NCI-H82 (cell line): ENCODE results near the gene HCK.

Experiments
- DNase-seq: peaks from one replicate; lab custom pipeline; 2025; lab: John Stamatoyannopoulos, UW

The HCK gene

DNA sequence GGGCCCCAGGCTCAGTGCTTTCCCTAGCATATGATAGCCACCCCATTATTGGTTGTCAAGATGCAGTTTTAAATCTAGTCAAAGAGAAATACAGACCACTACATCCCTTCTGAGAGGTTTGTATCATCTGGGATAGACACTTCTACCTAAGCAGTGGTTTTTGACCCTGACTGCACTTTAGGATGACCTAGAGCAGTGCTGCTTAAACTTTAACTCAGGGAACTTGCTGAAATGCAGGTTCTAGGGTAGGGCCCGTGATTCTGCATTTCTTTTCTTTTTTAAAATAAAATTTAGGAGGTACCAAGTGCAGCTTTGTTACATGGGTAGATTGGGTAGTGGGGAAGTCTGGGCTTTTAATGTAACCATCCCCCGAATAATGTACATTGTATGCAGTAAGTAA, 76.1 kb downstream of the HCK start:
- DNase-seq = no peak

GRCh38 chr20:32129863-32130262, 77.8 kb downstream of the HCK start:
- DNase-seq = no peak

DNA sequence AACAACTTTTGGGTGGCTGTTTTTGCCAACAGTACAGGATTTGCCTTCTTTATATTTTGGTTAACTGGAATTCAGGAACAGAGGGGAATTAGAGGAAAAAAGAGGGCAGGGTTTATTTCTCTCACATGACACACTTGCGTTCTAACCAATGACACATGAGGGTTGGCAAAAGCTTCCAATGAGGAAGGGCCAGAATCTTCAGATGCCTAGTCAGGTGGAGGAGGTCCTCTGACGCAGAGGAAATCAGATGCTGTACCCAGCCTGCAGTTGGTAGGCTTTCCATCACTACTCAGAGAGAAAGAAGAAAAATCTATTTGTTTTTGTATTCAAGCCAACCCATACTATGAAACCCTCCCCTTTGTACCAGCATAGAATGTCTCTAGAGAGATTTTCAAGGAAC, 78.3 kb downstream of the HCK start:
- no peak for DNase-seq

DNA sequence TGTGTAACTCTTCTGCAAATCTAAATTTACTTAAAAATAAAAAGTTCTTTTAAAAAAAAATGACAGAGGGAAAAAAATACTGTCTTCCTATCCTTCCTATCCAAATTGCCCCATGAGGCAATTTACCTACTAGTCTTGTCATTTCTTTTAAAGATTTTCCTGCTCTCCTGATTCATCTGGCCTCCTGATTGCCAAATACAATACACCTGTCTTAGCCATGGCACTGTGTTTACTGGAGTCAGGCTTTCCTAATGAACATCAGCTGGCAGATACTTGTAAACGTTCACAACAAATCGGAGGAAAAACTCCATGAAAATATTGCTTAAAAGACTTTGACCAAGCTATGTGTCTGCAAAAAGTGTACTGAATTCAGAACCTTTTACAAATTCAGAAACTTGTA, 78.9 kb downstream of the HCK start:
- no peak for DNase-seq

- DNase-seq = no peak
Measured at GRCh38 chr20:32132911-32133549, 81.0 kb downstream of the HCK start.

DNA sequence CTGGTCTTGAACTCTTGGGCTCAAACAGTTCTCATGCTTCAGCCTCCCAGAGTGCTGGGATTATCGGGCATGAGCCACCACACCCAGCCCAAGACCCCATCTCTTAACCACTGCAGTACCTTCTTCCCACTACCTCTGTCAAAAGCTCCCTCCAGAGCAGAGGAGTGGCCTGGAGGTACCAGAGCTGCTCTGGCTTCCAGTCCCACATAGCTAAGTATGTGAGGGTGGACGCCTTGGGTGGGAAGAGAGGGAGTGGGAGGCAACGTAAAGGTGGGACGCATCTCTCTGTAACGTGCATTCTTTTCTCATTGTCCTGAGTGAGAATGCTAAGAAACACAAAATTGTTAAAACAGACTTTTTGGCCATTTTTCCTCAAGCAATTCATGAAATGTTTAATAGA, 82.0 kb downstream of the HCK start:
- no peak for DNase-seq

DNA sequence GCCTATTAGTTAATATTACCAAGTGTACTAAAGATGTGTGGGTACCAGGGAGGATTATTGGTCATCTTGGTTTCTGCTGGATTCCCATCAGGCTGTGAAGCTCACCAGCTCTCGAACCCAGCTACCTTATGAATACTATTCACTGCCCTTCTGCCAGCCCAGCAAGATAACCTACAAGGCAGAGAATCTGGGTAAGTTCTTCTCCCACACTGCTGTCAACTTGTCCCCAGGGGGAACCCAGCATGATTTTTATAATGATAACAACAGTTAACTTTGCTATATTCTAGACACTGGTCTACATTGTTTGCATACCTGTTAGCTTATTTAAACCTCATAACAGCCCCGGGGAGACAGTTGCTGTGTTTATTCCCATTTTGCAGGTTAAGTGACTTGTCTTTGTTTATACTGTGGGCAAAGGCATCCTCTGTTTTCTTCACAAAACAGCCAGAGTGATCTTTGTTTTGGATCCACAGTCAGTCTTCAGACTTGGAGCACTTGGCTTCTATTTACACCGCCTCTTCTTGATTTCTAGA, 84.0 kb downstream of the HCK start:
- no peak for DNase-seq

DNA sequence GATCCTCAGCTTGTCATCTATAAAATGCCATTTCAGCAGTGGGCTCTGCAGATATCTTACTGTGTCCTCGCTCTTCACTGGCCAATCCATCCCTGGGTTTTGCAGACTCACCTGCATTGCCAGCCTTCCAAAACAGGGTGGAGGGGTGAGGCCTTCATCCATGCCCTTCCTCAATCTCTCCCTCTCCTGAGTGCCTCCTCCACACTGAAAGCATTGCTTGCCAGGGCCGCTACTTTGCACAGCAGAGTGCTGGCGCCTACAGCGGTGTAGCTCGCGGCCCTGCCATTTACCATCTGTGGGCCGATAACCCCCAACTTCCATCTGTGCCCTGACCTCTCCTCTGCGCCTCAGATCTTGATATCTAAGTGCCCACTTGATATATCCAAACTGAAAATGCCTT, 86.9 kb downstream of the HCK start:
- DNase-seq = no peak

GRCh38 chr20:32139947-32140346, 87.9 kb downstream of the HCK start:
- no peak for DNase-seq

GRCh38 chr20:32140603-32141002, 88.6 kb downstream of the HCK start:
- DNase-seq = no peak

GRCh38 chr20:32141465-32141980, 89.5 kb downstream of the HCK start:
- no peak for DNase-seq

GRCh38 chr20:32142088-32142487, 90.0 kb downstream of the HCK start:
- DNase-seq = no peak

- DNase-seq = no peak
Measured at GRCh38 chr20:32142991-32143390, 90.9 kb downstream of the HCK start.

GRCh38 chr20:32144898-32145662, 93.0 kb downstream of the HCK start:
- no peak for DNase-seq

- DNase-seq = no peak
Measured at GRCh38 chr20:32149566-32150170, 97.6 kb downstream of the HCK start.

GRCh38 chr20:32150291-32150848, 98.3 kb downstream of the HCK start:
- no peak for DNase-seq
